ENCODE measurements around the gene ECHS1. TPM values are rescaled to one million over a fixed set of nuclear protein-coding genes. Genes with fewer than 3 reads are reported as not detected.

The ECHS1 gene
- total and polyA plus RNA-seq, 7 donors = 83.2 to 151 (median 121) TPM

- ATAC-seq (no peak), DNase-seq (no peak)
- TF ChIP-seq, protein P1, sequence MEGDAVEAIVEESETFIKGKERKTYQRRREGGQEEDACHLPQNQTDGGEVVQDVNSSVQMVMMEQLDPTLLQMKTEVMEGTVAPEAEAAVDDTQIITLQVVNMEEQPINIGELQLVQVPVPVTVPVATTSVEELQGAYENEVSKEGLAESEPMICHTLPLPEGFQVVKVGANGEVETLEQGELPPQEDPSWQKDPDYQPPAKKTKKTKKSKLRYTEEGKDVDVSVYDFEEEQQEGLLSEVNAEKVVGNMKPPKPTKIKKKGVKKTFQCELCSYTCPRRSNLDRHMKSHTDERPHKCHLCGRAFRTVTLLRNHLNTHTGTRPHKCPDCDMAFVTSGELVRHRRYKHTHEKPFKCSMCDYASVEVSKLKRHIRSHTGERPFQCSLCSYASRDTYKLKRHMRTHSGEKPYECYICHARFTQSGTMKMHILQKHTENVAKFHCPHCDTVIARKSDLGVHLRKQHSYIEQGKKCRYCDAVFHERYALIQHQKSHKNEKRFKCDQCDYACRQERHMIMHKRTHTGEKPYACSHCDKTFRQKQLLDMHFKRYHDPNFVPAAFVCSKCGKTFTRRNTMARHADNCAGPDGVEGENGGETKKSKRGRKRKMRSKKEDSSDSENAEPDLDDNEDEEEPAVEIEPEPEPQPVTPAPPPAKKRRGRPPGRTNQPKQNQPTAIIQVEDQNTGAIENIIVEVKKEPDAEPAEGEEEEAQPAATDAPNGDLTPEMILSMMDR (IDR thresholded peaks at IDR 0.05) = no peak
- 54 to 63% (median 61%) methylated on average over 9 of the region's 9 CpGs for WGBS, 3 donors
- Histone ChIP-seq H3K4me3 (no peak overlapping the region), H3K27ac (no peak overlapping the region), H3K27me3 (ENCODE audit: insufficient read depth in 3 of 3, low read length in 2 of 3) (peaks cover 0 to 79% (median 21%) of the 10 kb centered on the region in 3 donors), H3K9me3 (no peaks in the 10 kb centered on the region), H3K4me1 (no peaks in the 10 kb centered on the region), H3K36me3 (ENCODE audit: insufficient read depth in 1 of 2, low read depth in 1 of 2) (no peaks in the 10 kb centered on the region)
- intact Hi-C loops (cut with DNase I) = no loop called here
Observed at GRCh38 chr10:133343558-133343957, 29.6 kb downstream of the ECHS1 start.

- WGBS, 3 donors = 72 to 73% (median 73%) methylated on average over 8 of the region's 8 CpGs
- H3K9me3 ChIP-seq = no peaks in the 10 kb centered on the region
- intact Hi-C loops (cut with DNase I) = no loop called here
- peaks cover 0 to 76% (median 22%) of the 10 kb centered on the region in 3 donors for H3K27me3 ChIP-seq (ENCODE audit: insufficient read depth in 3 of 3, low read length in 2 of 3)
- ATAC-seq (no peak), DNase-seq (peak in 1 of 2 donors; percentile 38)
- H3K36me3 ChIP-seq (ENCODE audit: insufficient read depth in 1 of 2, low read depth in 1 of 2) = no peaks in the 10 kb centered on the region
- no peaks in the 10 kb centered on the region for H3K4me1 ChIP-seq
- H3K4me3 ChIP-seq = no peak overlapping the region
- H3K27ac ChIP-seq = no peak overlapping the region
- TF ChIP-seq, protein P1 (IDR thresholded peaks at IDR 0.05) = no peak
Observed at GRCh38 chr10:133342942-133343341, 30.2 kb downstream of the ECHS1 start.

- H3K27ac ChIP-seq = no peak overlapping the region
- TF ChIP-seq, protein P1 (IDR thresholded peaks at IDR 0.05) = no peak
- H3K4me3 ChIP-seq = no peak overlapping the region
- 79 to 88% (median 84%) methylated on average over 4 of the region's 4 CpGs for WGBS, 3 donors
- H3K36me3 ChIP-seq (ENCODE audit: insufficient read depth in 1 of 2, low read depth in 1 of 2) = no peaks in the 10 kb centered on the region
- intact Hi-C loops (cut with DNase I) = no loop called here
- H3K27me3 ChIP-seq (ENCODE audit: insufficient read depth in 3 of 3, low read length in 2 of 3) = peaks cover 0 to 72% (median 28%) of the 10 kb centered on the region in 3 donors
- no peaks in the 10 kb centered on the region for H3K4me1 ChIP-seq
- DNase-seq (no peak), ATAC-seq (no peak)
- H3K9me3 ChIP-seq = no peaks in the 10 kb centered on the region
Observed at GRCh38 chr10:133341983-133342382, 31.2 kb downstream of the ECHS1 start.

- ATAC-seq (no peak), DNase-seq (peak in 1 of 2 donors; percentile 40)
- H3K27me3 ChIP-seq (ENCODE audit: insufficient read depth in 3 of 3, low read length in 2 of 3) = peaks cover 0 to 75% (median 37%) of the 10 kb centered on the region in 3 donors
- no peaks in the 10 kb centered on the region for H3K9me3 ChIP-seq
- no peaks in the 10 kb centered on the region for H3K36me3 ChIP-seq (ENCODE audit: insufficient read depth in 1 of 2, low read depth in 1 of 2)
- H3K4me3 ChIP-seq = no peak overlapping the region
- intact Hi-C loops (cut with DNase I) = no loop called here
- no peak overlapping the region for H3K27ac ChIP-seq
- 84 to 89% (median 88%) methylated on average over 13 of the region's 13 CpGs for WGBS, 3 donors
- H3K4me1 ChIP-seq = peaks cover 12% of the 10 kb centered on the region
- TF ChIP-seq, protein P1 (IDR thresholded peaks at IDR 0.05) = no peak
Observed at GRCh38 chr10:133339708-133340380, 33.3 kb downstream of the ECHS1 start.
